ENCODE results near the gene PCDHA8. TPM values are rescaled to one million over a fixed set of nuclear protein-coding genes. Genes with fewer than 3 reads are reported as not detected.
"Not testable (repeated sequence)": the region's sequence is repeated elsewhere in the genome, so short reads cannot be mapped to it uniquely, and the experiment has no call there.

Gene PCDHA8
- polyA plus RNA-seq, 4 donors = 0.03 to 0.05 (median 0.05) TPM; not detected in 1

GRCh38 chr5:140827704-140828361 lies 13.2 kb upstream of the PCDHA8 start, which contains the start of gene PCDHA6:
TSS of gene PCDHA6 (plus strand) at chr5:140827960. CDS start at chr5:140828092, 132 bp downstream.
- DNase-seq (ENCODE audit: low read depth in 4 of 4, low spot score in 2 of 4) = no peak

GRCh38 chr5:140828362-140828737 lies 12.6 kb upstream of the PCDHA8 start:
- no peak for DNase-seq (ENCODE audit: low read depth in 4 of 4, low spot score in 2 of 4)

- not testable (repeated sequence) for DNase-seq (ENCODE audit: low read depth in 4 of 4, low spot score in 2 of 4)
Measured at GRCh38 chr5:140829511-140830501, 11.2 kb upstream of the PCDHA8 start.

- DNase-seq (ENCODE audit: low read depth in 4 of 4, low spot score in 2 of 4) = no peak
Measured at GRCh38 chr5:140833993-140834392, 7.0 kb upstream of the PCDHA8 start, which contains the start of gene PCDHA7. TSS of gene PCDHA7 (plus strand) at chr5:140834269. CDS start at chr5:140834384, 115 bp downstream.

GRCh38 chr5:140834439-140835008 lies 6.5 kb upstream of the PCDHA8 start:
- DNase-seq (ENCODE audit: low read depth in 4 of 4, low spot score in 2 of 4) = not testable (repeated sequence)

GRCh38 chr5:140835622-140836510 lies 5.1 kb upstream of the PCDHA8 start:
- no peak for DNase-seq (ENCODE audit: low read depth in 4 of 4, low spot score in 2 of 4)

- DNase-seq (ENCODE audit: low read depth in 4 of 4, low spot score in 2 of 4) = no peak
Measured at GRCh38 chr5:140842798-140843733, 2.1 kb downstream of the PCDHA8 start.

- not testable (repeated sequence) for DNase-seq (ENCODE audit: low read depth in 4 of 4, low spot score in 2 of 4)
Measured at GRCh38 chr5:140848139-140849102, 7.4 kb downstream of the PCDHA8 start, which contains the start of gene PCDHA9. TSS of gene PCDHA9 (plus strand) at chr5:140848382. CDS start at chr5:140848496, 114 bp downstream.

- DNase-seq (ENCODE audit: low read depth in 4 of 4, low spot score in 2 of 4) = not testable (repeated sequence)
Measured at GRCh38 chr5:140849831-140850634, 9.0 kb downstream of the PCDHA8 start.

GRCh38 chr5:140855772-140856674 lies 15.0 kb downstream of the PCDHA8 start, which contains the start of gene PCDHA10:
TSS of gene PCDHA10 (plus strand) at chr5:140855897. CDS start at chr5:140856049, 152 bp downstream.
- DNase-seq (ENCODE audit: low read depth in 4 of 4, low spot score in 2 of 4) = no peak

- no peak for DNase-seq (ENCODE audit: low read depth in 4 of 4, low spot score in 2 of 4)
Measured at GRCh38 chr5:140857177-140857986, 16.4 kb downstream of the PCDHA8 start.

GRCh38 chr5:140857987-140858240 lies 16.9 kb downstream of the PCDHA8 start:
- DNase-seq (ENCODE audit: low read depth in 4 of 4, low spot score in 2 of 4) = no peak

- DNase-seq (ENCODE audit: low read depth in 4 of 4, low spot score in 2 of 4) = no peak
Measured at GRCh38 chr5:140862441-140863295, 21.7 kb downstream of the PCDHA8 start.

Measured in left renal cortex interstitium (tissue), 4 donors.